GM19023 (cell line): ENCODE results near the gene SEC14L3.

Experiments
- ATAC-seq: cut with Tn5 transposase; IDR thresholded peaks from one replicate; pipeline ENCODE4 v1.9.1; 2021; ENCODE audit warnings: mild to moderate bottlenecking, moderate library complexity; ENCODE audit not compliant: unreplicated experiment

SEC14L3 gene

GRCh38 chr22:30471616-30472318 is at the start of gene SEC14L3:
TSS of gene SEC14L3 (minus strand) at chr22:30472017. CDS start at chr22:30471958, 59 bp downstream.
- ATAC-seq, result no peak

DNA sequence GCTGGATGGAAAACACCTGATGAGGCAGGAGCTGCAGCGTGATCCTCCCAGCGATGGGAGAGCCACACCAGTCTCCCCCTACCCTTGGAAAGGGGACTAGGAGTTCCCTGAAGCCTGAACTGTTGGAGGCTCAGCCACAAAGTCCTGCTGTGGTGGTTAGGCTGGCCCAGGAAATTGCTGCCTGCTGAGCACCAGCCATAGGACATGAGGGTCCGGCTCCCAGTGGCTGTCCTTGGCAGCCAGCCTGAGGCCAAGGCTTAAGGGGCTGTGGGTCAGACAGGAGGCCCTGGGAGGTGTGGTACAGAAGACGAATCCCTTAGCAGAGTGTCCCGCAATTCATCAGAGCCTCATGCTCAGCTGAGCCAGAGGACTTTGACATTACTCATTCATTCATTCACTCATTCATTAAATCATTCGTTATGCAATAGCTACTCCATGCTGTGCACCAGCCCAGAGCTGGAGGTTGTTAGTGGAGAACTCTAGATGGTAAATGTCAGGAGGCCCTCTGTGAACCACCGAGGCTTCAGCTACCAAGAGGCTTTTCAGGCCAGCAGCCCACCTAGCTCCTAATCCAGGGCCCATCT is 48.1 kb upstream of the SEC14L3 start:
- no peak for ATAC-seq

DNA sequence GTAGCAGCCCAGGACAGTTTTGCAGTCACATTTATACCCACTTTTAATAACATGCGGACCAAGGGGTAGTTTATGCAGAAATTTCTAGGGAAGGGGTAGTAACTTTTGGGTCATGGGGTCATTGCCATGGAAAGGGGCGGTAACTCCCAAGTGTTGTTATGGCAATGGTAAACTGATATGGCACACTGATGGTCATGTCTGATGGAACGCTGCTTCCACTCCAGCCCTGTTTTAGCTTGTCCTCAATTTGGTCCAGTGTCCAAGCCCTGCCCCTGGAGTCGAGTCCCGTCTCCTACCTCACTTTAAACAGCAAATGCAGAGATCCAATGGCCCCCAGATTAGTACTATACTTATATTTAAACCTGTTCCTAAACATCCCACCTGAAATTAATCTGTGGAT is 44.9 kb upstream of the SEC14L3 start:
- no peak for ATAC-seq

DNA sequence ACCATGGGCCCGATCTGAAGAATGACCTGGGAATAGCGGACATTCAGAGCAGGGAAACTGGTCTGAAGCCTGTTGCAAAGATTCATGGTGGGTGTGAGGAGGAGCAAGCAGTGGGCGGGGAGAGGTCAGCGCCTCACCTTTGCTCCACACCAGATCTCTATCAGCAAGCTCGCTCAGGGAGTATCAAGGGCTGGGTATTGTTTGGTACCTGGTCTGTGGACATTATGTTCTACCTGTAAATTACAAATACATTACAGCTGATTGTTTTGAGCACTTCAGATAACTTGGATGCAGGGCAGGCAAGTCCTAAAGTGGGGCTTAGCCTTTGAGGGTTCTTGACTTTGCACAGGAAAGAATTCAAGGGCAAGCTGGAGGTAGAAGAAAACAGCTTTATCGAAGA is 44.5 kb upstream of the SEC14L3 start:
- no peak for ATAC-seq

DNA sequence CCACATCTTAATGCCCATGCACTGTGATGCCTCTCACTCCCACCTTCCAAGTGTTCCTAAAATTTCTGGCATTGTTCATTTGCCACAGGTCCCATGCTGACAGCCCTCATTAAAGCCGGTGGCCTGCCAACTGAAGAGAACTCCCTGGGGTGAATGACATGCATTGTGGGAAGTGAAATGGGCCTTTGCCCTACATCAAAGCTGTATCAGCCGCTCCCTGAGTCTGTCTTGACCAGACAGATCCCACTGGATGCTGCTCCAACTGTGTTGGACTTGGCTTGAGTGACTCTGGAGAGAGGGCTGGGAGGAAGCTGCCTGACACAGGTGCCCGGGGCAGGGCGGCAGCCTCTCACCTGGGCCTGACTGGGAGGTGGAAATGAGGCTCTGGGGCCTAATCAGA is 42.4 kb upstream of the SEC14L3 start:
- no peak for ATAC-seq

GRCh38 chr22:30513462-30513861 is 41.6 kb upstream of the SEC14L3 start:
- ATAC-seq, result no peak

- ATAC-seq, result no peak
These were observed 40.1 kb upstream of the SEC14L3 start for GRCh38 chr22:30511911-30512310.

DNA sequence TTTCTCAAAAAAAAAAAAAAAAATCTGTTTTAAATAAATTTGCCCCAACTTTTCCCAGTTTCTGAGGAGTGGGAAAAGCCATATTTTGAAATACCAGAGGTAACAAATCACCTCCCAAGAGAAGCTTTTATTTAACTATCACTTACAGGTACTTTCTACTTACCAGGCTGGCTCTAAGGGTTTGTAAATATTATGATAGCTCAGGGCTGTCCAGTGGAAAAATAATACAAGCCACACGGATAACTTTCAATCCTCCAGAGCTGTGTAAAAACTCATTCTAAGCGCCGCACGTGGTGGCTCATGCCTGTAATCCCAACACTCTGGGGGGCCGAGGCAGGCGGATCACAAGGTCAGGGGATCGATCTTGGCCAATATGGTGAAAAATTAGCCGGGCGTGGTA is 39.3 kb upstream of the SEC14L3 start:
- no peak for ATAC-seq

GRCh38 chr22:30508216-30508615 is 36.4 kb upstream of the SEC14L3 start:
- no peak for ATAC-seq

DNA sequence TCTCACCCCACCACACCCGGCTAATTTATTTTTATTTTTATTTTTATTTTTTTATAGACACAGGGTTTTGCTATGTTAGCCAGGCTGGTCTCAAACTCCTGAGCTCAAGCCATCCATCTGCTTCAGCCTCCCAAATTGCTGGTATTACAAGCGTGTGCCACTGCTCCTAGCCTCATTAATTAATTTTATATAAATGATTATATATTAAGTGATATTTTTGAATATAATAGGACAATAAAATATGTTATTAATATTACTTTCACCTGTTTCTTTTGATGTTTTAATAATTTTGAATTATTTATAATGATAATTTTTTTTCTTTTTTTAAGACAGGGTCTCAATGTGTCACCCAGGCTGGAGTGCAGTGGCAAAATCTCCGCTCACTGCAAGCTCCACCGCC is 35.9 kb upstream of the SEC14L3 start:
- no peak for ATAC-seq

DNA sequence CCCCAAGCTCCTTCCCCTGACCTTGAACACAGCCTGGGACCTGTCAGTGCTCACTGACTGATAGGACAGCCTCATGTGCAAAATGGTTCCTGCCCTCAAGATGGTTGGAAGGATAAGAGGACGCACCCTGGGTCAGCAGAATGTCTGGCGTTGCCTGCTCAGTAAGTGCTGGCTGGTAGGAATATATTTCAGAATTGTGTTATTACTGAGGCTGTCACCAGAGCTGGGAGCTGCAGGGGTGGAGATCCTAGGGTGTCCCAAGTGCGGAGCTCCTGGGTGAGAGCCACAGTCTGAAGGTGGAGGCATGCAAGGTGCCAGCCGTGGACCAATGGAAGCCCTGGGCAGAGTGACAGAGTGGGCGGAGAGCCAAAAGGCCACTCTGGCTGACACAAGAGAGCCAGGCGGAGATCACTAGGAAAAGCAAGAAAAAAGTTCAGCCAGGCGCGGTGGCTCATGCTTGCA is 34.7 kb upstream of the SEC14L3 start:
- no peak for ATAC-seq

- no peak for ATAC-seq
These were observed 31.7 kb upstream of the SEC14L3 start for GRCh38 chr22:30503551-30503950.

DNA sequence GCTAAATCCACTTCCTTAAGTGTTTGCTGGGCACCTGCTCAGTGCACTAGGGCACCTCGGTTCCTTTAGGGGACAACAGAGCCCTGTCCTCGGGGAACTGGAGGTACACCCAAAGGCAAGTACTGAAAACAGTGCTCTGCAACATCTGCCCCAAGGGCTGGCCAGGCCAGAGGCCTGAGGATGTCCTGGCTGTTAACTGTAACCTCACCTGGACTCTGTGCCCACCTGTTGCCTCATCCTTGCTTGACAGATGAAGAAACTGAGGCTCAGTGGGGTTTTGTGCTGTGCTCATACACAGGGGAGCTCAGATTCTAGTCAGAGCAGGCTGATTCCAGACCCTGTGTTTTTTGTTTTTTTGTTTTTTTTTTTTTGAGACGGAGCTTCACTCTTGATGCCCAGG is 31.1 kb upstream of the SEC14L3 start:
- ATAC-seq, result no peak

DNA sequence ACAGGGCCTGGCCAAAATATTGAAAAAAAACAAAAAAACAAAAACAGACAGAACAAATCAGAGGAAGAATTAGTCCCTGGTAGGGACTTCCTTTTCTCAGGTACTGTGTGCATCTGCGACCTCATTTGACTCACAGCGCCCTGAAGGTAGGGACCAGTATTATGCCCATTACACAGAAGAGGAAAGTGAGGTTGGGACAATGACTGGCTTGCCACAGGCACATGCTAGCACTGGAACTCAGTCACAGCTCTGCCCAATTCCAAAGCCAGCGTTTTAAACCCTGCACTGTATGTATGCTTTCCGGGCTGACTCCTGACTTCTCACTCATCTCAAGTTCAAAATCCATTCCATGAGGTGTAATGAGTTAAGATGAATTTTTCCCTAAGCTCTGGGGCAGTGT is 30.3 kb upstream of the SEC14L3 start:
- no peak for ATAC-seq

- no peak for ATAC-seq
These were observed 28.8 kb upstream of the SEC14L3 start for GRCh38 chr22:30500628-30501027.

DNA sequence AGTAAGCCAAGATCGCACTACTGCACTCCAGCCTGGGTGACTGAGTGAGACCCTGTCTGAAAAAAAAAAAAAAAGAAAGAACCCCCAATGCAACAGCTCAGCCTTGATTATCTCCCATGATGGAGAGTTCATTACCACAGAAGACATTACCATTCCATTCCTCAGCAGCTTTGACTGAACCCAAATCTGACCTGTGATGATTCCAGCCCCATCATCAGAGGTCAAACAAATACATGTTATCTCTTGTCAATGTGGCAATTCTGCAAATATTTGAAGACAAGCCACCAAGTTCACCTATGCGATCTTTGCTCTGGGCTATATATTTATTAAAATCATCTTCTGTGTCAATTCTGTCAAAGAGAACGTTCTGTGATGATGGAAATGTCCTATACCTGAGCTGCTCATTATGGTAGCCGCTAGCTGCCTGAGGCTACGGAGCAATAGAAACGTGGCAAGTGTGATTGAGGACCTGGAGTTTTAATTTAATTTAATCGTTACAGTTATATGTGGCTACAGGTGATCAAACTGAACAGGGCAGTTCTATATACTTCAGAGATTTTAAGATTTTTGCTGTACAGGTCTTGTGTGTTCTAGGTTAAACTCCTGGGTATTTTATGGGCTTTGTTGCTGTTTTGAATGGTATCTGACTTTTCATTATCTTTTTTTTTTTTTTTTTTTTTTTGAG is 25.8 kb upstream of the SEC14L3 start:
- no peak for ATAC-seq

GRCh38 chr22:30495041-30495784 is 23.4 kb upstream of the SEC14L3 start:
- no peak for ATAC-seq

- ATAC-seq, result no peak
These were observed 20.3 kb upstream of the SEC14L3 start for GRCh38 chr22:30492144-30492543.

DNA sequence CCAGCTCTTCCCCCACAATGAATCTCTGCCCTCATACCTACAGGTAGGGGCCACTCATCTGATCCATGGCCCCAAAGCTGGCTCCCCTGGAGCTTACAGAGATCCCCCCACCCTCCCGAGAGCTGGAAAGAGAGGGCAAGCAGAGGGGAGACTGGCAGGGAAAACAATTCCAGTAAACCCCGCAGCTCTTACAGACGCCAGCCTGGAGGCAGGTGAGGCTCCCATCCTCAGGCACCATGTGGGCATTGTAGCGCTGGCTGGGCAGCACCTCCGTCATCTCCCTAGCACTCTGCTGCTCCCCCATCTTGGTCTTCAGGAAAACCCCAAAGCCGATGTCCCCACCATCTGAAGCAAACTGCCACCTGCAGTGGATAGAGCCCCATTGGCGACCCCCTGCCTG is 19.6 kb upstream of the SEC14L3 start:
- ATAC-seq, result no peak

DNA sequence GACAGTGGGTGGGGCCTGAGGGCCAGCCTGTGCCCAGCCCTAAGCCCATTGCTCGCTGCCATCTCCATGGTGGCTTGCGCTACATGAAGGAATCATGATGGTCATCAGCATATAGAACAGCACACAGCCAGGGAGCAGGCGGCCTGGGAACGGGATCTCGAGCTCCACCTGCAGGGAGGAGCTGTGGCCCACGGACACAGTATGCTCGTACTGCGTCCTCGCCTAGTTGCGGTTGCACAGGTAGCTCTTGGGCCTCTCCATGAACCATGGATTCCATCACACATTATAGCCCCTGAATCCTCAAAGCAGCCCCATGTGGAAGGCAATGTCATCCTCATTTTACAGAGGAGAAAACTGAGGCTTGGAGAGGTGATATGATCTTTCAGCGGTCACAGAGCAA is 18.6 kb upstream of the SEC14L3 start:
- no peak for ATAC-seq

GRCh38 chr22:30488121-30488520 is 16.3 kb upstream of the SEC14L3 start:
- ATAC-seq, result no peak
